OCI-M2 (cell line): ENCODE data around the gene AKAP13.

Source experiments
- DNase-seq: peaks from one replicate; lab custom pipeline; 2025; ENCODE audit not compliant: unreplicated experiment; lab: John Stamatoyannopoulos, UW

Gene AKAP13

DNA sequence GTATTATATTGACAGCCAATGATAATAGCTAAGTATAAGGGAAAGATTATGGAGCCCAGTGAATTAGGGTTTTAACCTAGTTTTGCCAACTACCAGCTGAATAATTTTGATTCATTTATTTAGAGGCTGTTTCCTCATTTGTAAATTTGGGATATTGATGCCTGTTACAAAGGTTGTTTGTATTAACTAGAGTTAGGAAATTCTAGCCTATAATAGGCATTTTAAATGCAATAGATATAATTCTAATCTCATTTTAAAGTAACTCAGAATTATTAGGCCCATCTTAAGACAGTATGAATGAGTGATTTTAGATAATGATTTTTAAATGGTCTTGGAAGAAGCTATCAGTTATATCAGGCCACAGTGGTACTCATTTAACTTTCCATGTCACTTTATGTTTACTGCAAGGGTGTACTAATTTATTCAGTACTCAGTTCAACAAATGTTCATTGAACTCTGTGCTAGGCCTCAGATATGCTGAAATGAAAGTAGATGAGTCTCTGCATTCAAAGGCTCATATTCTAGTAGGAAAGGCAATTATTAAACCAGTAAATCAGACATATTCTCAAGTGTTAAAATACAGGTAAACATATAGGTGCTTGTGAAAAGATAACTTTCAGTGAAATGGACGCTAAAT is 213.5 kb downstream of the AKAP13 start:
- DNase-seq = no peak

DNA sequence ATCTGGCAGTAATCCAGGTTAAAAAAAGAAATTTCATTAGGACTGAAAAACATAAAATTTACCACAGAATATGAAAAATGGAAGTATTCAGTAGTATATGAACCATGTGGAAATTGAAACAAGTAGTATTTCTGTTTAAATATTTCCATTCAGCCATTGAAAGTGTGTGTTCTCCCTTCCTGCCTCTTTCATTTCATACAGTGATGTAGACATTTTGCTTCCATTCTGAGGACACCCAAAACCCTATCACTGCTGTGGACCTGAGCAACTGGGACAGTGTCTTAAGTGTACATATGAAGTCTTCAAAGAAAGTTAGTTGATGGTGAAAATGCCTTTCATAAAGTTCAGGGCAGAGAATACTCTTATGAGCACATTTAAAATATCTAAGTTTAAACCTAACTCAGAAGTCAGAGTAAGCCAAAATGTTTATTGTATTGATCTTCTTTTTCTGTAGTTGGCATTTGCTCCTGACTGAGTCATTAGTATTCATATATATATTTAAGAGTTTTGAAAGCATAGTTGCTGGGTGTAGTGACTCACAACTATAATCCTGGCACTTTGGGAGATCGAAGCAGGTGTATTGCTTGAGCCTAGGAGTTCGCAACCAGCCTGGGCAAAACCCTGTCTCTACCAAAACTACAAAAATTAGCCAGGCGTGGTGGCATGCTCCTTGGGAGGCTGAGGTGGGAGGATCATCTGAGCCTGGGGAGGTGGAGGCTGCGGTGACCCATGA is 215.6 kb downstream of the AKAP13 start:
- DNase-seq = no peak

DNA sequence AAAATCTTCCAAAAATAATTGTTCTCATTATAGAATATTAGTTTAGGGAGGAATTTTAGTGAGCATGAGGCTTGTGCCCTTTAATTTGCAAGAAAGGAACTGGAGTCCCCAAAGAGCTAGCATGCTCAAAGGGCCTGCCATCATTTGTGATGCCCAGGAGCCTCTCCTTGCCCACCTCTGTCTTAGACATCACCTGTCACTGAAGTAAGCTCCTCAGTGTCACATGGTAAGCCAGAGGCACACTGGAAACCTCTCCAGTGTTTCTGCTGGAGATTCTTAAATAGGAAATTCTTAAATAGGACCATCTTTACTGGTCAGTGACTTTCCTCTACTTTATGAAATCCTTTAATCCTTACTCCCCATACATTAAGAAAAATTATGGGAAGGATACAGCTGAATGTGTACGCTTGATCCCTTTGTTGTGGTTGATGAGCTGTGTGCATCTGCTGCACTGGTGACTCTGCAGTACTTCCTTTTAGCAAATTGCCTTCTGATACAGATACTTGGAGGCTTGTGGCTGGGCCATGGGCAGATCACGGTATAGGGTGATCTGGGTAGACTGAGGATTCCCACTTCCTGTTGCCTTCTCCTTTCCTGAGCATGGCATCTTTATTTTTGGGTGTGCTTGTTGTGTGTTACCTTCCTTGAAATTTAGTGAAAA is 216.9 kb downstream of the AKAP13 start:
- DNase-seq = no peak

DNA sequence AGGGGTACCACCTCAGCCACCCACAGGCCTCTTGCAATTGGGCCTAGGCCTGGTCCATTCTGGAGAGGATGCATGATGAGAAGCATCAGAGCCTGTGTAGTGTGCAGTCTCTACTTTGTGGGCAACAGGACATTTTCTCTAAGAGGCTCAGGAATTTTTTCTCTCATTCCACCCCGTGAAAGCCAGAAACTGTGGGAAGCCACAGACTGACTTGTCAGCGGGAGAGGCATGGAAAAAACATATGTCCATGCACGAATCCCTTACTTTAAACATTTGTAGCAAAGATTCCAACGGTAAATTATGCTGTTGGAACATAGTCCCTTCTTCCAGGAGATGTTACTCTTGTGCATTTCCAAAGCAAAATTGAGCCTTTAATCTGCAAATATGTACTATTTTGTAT is 217.8 kb downstream of the AKAP13 start:
- no peak for DNase-seq

DNA sequence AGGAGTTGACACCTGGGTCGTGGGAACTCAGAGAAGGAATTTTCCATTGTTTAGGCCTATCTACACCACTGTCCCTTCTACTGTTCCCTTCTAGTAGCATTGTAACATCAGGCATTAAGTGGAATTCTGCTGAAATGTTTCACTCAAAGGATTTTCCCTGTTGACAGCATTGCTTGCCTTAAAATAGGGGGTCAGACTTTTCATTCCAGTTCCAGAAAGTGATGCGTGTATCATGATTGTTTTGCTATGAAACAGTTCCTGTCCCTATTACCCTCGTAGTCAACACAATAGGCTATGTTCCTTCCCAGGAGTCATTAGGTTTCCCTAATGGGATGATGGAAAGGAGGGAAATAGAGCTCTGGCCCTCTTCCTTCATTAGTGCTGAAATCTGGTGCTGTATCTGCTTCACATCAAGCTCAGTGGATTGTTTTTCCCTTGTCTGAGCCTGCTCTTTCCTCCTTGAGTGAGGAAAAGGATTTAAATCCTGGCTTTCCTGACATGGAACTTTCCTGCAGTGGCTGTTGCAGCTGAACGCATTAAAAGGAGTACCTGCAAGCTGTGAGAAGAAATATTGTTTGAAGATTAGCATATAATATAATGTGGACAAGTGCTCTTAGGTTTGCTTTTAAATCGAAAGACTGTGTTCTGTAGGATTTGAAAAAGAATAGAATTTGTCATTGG is 218.5 kb downstream of the AKAP13 start:
- no peak for DNase-seq

GRCh38 chr15:85600001-85600400 is 219.6 kb downstream of the AKAP13 start:
- no peak for DNase-seq

GRCh38 chr15:85603160-85603559 is 222.8 kb downstream of the AKAP13 start:
- no peak for DNase-seq

GRCh38 chr15:85603703-85604102 is 223.3 kb downstream of the AKAP13 start:
- DNase-seq = no peak

DNA sequence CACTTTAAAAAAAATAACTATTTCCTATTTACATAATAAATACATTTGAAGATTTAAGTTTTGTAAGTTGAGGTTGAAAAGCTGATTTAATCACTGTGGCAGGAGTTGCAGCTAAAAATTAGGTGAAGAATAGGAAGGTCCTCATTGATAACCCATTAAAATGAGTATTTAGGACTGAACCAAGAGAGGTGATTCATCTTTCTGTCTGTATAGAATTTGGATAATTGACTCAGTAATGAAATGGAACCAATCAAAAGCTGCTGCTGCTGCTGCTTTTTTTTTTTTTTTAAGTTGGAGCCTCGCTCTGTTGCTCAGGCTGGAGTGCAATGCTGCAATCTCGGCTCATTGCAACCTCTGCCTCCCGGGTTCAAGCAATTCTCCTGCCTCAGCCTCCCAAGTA is 223.8 kb downstream of the AKAP13 start:
- no peak for DNase-seq

DNA sequence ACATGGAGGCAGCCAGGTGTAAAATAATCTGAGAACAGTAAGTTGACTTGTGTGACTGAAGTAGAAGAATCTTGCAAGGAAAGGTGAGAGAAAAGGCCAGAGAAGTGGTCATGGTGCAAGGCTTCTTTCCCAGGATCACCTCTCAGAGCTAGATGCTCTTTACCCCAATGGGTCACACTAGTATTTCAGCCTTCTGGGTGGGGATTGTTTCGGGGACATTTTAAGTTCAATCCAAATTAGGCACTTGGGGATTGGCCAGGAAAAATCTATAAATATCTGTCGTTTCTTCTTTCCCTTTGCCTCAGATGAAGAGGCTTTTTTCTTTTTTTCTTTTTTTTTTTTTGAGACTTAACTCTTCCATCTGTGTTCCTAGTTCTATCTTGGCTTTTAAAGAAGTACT is 226.3 kb downstream of the AKAP13 start:
- DNase-seq = no peak

DNA sequence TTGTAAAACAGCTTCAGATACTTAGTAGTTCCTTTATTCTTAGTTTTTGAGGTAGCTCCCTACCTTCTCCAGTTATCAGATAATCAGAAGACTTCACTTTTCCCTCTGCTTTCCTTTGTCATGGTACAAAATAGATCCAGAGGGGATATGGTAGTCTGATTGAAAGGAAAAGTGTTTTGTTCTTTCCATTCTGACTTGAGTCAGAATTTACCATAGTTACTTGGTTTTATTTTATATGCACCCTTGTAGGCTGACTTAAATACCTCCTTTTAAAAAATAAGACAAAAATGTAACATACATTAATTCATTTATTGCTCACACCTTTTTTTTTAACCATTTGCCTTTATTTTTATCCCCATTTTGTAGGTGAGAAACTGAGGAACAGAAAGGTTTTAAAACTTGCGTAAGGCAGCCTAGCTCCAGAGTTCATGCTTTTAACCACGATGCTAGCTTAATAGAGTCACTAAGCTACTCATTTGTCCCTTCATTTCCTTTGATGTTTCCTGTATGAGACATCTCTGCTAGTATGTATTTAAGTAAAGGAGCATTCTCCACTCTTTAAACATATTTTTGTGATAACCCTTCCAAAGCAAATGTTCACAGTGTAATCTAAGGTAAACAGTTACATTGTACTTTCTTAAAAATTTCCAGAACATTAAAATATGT is 226.9 kb downstream of the AKAP13 start:
- DNase-seq = no peak

DNA sequence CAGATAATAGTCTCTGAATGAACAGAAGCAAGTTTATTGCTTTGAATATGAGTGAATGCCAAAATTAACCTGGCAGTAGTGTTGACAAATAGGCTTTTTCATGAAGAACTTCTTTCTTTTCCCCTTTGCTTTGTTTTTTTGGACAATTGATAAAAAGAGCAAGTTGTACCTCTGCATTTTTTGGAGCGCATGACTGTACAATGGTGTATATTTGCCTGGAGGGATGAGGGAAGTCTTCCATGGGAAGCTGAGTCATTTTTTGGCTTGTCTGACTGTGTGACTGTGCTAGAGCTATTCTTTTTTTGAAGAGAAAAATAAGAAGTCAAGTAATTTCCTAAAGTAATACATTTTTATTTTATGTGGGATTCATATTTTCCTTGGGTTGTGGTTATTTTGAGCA is 227.4 kb downstream of the AKAP13 start:
- no peak for DNase-seq

DNA sequence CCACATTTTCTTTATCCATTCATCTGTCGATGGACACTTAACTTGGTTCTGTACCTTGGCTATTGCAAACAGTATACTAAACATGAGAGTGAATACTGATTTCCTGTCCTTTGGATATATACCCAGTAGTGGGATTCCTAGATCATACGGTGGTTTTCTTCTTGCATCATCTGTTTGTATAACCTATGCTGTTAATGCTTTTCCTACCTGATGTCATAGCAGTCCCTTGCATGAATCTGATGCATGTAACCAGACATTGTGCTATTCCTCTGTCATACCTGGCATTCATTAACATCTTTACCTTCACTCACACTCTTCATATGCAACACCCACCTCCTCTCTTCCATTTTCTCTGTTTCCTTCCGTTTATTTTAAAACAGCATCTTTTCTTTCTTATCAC is 229.1 kb downstream of the AKAP13 start:
- no peak for DNase-seq

GRCh38 chr15:85611361-85611760 is 231.0 kb downstream of the AKAP13 start:
- DNase-seq = no peak

GRCh38 chr15:85614059-85614458 is 233.7 kb downstream of the AKAP13 start:
- no peak for DNase-seq

GRCh38 chr15:85615930-85616329 is 235.5 kb downstream of the AKAP13 start:
- no peak for DNase-seq

DNA sequence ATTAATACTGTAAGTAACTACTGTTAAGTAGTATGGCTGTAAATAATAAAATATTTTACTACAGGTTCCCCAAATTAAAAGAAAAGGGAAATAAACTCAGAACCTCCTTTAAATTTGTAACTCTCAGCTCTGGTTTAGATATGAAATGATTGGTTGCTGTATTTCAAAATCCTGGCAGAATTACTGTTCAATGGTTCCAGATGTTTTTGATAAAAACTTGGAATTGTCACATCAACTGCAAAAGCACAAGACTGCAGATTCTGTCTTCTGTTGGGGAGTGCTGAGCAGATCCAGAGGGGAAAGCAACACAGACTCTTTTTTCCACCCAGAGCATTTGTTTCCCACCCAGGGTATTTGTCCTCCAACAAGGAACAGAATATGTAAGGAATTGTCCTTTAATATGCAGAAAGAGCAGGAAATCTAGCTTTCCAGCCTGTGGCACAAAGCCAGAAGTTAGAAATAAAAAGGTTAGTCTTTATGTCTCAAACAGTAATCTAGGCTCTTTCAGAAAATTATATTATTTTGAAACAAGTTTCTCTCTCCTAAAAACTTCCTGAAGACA is 236.2 kb downstream of the AKAP13 start:
- DNase-seq = no peak

DNA sequence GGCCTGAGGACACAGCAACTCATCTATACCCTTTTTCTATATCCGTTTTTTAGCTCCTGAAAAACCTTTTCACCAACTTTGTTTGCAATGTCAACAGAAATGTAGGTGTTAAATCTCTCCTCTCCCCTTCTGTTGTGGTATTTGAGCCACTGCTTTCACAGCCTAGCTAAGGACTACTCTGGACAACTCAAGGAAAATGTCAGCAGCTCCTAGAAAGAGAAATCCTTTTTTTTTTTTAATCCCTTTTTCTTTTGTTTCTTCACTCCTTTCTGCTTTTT is 237.8 kb downstream of the AKAP13 start:
- DNase-seq = no peak

- no peak for DNase-seq
Observed at GRCh38 chr15:85618956-85619491, 238.6 kb downstream of the AKAP13 start.

- DNase-seq = no peak
Observed at GRCh38 chr15:85619992-85620689, 239.7 kb downstream of the AKAP13 start.
